GM18909 (cell line): Measurements from ENCODE around the gene TBKBP1.

Experiments
- ATAC-seq: cut with Tn5 transposase; IDR thresholded peaks from one replicate; pipeline ENCODE4 v1.9.1; 2021; ENCODE audit warnings: mild to moderate bottlenecking; ENCODE audit not compliant: unreplicated experiment, poor library complexity

Gene TBKBP1

DNA sequence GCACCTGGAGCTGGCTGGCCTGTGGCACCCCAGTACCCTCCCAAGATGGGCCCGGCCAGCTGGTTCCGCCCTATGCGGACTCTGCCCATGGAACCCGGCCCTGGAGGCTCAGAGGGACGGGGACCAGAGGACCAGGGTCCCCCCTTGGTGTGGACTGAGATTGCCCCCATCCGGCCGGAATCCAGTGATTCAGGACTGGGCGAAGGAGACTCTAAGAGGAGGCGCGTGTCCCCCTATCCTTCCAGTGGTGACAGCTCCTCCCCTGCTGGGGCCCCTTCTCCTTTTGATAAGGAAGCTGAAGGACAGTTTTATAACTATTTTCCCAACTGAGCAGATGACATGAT, 51.0 kb downstream of the TBKBP1 start:
- no peak for ATAC-seq

DNA sequence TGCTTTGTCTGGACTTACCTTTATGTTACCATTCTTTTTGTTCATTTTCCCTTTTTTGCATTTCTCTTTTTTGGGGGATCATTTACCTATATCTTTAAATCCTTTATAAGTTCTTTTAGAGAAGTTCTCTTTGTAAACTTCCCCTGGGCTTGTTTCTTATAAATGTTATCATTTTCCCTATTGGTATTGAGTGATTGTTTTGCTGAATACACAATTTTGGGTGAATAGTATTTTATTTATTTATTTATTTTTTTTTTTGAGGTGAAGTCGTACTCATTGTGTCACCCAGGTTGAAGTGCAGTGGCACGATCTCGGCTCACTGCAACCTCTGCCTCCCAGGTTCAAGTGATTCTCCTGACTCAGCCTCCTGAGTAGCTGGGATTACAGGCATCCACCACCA, 57.5 kb downstream of the TBKBP1 start:
- no peak for ATAC-seq

DNA sequence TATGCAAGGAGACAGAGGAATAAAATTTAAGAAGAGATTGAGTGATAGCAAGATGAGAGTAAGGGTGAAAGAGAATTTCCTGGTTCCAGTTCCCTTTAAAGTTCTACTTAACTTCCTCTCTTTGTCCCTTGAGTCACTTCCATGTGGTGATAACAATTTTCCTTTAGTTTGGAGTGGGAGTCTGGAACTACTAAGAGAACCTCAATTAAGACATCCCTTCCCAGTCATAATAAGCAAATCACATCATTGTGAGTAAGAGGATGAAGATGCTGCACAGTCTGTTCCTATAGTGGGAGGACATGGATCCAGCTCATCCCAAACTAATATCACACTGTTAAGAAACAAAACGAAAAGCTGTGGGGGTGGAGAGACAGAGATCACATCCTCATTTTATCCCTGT, 63.4 kb downstream of the TBKBP1 start:
- ATAC-seq = no peak

DNA sequence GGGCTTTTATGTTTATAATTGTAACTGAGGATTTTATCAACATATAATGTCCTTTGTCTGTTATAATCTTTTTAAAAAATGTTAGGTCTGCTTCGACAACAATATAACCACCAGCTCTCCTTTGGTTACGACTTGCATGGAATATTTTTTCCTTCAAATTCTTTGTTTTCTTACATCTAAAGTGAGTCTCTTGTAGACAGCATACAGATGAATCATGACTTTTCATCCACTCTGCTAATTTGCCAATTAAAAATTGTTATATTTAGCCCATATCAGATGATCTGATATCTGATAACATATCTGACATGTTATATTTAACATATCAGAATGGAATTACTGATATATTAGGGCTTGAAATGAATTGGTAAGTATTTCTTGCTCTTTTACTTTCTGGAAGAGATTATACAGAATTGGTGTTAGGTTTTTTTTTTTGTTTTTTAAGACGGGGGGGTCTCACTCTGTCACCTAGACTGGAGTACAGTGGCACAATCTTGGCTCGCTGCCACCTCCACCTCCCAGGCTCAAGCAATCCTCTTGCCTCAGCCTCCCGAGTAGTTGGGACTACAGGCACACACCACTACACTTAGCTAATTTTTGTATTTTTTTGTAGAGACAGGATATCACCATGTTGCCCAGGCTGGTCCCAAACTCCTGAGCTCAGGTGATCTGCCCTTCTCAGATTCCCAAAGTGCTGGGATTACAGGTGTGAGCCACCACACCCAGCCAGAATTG, 66.6 kb downstream of the TBKBP1 start:
- no peak for ATAC-seq
